ENCODE measurements around the gene METTL18.

Gene METTL18

DNA sequence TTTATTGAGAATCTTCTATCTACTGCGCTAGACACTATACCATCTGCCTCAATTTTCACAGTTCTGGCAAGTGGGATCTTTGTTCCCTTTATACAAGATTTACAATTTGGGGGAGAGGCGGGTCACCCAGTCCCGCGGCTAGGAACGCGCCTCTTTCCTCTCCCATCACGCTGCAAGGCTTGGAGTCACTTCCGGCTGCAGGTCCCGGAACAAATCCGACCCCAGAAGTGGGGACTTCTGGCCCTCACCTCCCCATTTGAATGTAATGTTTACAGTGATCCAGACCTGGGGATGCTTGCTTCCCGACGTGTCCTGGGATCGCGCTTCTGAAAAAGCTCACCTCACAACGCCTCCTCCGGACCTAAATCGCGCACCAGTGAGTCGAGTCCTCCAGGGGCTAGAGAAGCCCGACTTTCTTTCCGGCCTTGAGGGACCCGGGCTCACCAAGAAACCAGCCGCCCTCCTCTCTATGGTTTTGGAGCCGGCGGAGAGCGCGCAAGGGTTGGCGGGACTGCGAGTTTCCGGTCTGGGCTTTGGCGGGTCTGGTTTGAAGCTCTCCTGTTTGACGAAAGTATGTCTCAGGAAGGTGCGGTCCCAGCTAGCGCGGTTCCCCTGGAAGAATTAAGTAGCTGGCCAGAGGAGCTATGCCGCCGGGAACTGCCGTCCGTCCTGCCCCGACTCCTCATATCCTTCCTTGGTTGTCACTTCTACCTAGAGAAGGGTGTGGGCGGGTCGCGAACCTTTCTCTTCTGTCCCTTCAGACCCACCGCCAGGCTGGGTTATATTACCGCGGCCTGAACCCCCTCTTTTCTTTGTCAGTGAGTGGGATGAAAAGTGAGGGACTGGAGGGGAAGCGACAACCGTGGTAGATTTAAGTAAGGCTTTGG lies at the start of gene METTL18:
METTL18 (minus strand) TSS at position 378 of the 887 bp plus-strand sequence. CDS start 1,212 bp downstream, outside the sequence.
- H3K4me3 ChIP-seq (ENCODE audit: control insufficient read depth, low read depth, low read length) = peak within 1 kb of the TSS; percentile 80
- TF ChIP-seq, protein P1, sequence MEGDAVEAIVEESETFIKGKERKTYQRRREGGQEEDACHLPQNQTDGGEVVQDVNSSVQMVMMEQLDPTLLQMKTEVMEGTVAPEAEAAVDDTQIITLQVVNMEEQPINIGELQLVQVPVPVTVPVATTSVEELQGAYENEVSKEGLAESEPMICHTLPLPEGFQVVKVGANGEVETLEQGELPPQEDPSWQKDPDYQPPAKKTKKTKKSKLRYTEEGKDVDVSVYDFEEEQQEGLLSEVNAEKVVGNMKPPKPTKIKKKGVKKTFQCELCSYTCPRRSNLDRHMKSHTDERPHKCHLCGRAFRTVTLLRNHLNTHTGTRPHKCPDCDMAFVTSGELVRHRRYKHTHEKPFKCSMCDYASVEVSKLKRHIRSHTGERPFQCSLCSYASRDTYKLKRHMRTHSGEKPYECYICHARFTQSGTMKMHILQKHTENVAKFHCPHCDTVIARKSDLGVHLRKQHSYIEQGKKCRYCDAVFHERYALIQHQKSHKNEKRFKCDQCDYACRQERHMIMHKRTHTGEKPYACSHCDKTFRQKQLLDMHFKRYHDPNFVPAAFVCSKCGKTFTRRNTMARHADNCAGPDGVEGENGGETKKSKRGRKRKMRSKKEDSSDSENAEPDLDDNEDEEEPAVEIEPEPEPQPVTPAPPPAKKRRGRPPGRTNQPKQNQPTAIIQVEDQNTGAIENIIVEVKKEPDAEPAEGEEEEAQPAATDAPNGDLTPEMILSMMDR (IDR thresholded peaks at IDR 0.05; ENCODE audit: control insufficient read depth, insufficient read depth, low read depth, low read length, missing control alignments) = no peak
- peak; percentile 89 for DNase-seq (ENCODE audit: low read depth)

DNA sequence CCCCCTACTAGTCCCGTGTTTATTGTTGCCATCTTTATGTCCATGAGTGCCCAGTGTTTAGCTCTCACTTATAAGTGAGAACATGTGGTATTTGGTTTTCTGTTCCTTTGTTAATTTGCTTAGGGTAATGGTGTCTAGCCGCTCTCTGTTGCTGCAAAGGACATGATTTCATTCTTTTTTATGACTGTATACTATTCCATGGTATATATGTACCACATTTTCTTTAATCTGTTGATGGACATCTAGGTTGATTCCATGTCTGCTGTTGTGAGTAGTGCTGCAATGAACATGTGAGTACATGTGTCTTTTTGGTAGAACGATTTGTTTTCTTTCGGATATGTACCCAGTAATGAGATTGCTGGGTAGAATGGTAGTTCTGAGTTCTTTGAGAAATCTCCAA lies 44.2 kb upstream of the METTL18 start:
- H3K4me3 ChIP-seq (ENCODE audit: control insufficient read depth, low read depth, low read length) = no peak overlapping the region
- TF ChIP-seq, protein P1 (IDR thresholded peaks at IDR 0.05; ENCODE audit: control insufficient read depth, insufficient read depth, low read depth, low read length, missing control alignments) = no peak
- no peak for DNase-seq (ENCODE audit: low read depth)

DNA sequence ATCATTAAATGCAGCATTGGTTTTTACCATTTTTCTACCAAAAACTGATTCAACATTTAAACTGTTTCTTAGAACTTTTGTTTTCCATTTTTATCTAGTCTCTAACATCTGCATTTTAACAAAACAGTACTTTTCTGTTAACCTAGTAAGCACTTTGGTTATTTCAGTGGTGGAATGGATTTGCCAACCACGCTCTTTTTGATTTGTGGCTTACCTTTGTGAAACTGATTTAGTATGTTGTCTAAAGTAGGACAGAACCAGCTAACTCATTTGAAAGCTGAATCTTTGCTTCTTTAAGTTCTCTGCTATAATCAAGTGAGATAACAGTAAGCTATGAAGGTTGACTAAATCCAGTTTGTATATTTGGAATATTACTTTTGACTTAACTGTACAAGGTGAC lies 41.5 kb upstream of the METTL18 start:
- no peak for DNase-seq (ENCODE audit: low read depth)
- TF ChIP-seq, protein P1 (IDR thresholded peaks at IDR 0.05; ENCODE audit: control insufficient read depth, insufficient read depth, low read depth, low read length, missing control alignments) = no peak
- no peak overlapping the region for H3K4me3 ChIP-seq (ENCODE audit: control insufficient read depth, low read depth, low read length)

DNA sequence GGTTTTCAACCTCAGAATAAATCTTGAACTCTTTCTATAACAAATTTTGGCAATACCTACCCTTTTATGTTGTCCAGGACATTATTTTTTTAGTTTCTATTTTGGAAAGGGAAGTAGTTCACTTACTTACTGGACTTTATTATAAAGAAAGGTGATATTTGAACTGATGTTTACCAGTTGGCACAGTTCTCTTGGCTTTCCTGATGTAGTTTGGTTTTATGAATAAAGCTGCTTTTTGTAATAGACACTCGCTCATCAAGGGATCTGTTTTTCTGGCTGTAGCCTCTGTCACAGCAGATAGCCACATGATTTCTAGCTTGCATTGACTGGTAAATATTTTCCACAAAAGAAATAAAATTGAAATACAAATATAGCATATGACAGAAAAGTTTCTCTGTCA lies 40.9 kb upstream of the METTL18 start:
- TF ChIP-seq, protein P1 (IDR thresholded peaks at IDR 0.05; ENCODE audit: control insufficient read depth, insufficient read depth, low read depth, low read length, missing control alignments) = no peak
- H3K4me3 ChIP-seq (ENCODE audit: control insufficient read depth, low read depth, low read length) = no peak overlapping the region
- DNase-seq (ENCODE audit: low read depth) = no peak

DNA sequence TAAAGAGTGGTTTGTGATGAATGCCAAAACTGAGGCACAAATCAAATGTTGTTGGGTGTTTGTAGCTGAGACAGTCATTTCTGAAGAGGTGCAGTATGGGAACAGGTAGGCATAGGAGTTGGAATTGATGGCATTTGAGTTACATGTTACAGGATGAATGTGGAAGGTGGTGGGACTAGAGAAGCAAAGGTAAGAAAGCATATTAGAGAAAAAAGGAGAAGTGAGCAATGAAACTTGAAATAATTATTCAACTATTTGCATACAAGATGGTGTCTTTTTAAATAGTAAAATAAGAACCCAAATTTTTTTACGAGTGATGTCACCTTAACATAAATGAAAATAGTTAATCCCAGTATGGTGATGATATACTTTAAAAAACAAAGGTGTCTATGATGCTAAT lies 40.2 kb upstream of the METTL18 start:
- DNase-seq (ENCODE audit: low read depth) = no peak
- no peak overlapping the region for H3K4me3 ChIP-seq (ENCODE audit: control insufficient read depth, low read depth, low read length)
- TF ChIP-seq, protein P1 (IDR thresholded peaks at IDR 0.05; ENCODE audit: control insufficient read depth, insufficient read depth, low read depth, low read length, missing control alignments) = no peak

DNA sequence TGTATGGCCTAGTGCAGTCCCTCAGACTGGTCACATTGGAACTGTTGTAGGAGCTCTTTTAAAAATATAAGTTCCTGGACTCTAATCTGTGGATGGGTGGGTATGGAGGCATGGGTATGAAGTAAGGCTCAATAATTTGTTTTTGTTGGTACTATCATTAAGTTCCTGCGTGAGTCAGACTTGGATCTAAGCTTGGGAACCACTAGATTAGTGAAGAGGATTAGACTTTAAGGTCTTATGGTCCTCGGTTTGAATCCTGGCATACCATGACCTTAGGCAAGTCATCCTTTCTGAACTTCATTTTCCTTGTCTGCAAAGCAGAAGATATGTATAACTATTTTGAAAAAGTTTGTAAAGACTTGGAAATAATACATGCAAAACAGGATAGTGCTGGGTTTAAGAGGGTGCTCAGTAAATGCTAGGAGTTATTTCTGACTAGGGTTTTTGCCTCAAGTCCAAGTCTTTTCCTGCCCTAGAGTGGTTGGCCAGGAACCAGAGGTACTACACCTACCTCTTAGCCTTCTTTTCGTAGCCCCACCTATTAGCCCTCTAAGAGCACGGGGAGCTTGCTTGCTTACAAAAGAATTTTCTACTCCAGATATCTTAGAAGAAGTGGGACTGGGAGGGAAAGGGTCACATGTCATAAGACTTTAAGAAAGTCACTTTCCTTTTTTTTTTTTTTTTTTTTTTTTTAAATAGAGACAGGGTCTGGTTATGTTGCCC lies 38.6 kb upstream of the METTL18 start:
- H3K4me3 ChIP-seq (ENCODE audit: control insufficient read depth, low read depth, low read length) = no peak overlapping the region
- TF ChIP-seq, protein P1 (IDR thresholded peaks at IDR 0.05; ENCODE audit: control insufficient read depth, insufficient read depth, low read depth, low read length, missing control alignments) = no peak
- no peak for DNase-seq (ENCODE audit: low read depth)

Data from AG09309 (cell line).